Activated CD4-positive, alpha-beta T cell treated with anti-CD3 and anti-CD28 coated beads, Interleukin-2, amount 50 U/mL, for 48 hours (primary cell): ENCODE results near the gene ZP4.

ENCODE experiments used
- DNase-seq, 2 experiments: peaks; one replicate each; pipeline ENCODE4 v3.0.0-alpha.2; 2020

ZP4 gene

GRCh38 chr1:237890822-237891221, at the start of gene ZP4:
Gene ZP4 (minus strand): TSS chr1:237890922. CDS start chr1:237890635, 287 bp downstream.
- no peak for DNase-seq

GRCh38 chr1:237938553-237938952, 47.8 kb upstream of the ZP4 start:
- peak; percentile 0 to 4 for DNase-seq

- DNase-seq: no peak
Measured at GRCh38 chr1:237938068-237938467, 47.3 kb upstream of the ZP4 start.

GRCh38 chr1:237932816-237933215, 42.1 kb upstream of the ZP4 start:
- no peak for DNase-seq

GRCh38 chr1:237931581-237931980, 40.9 kb upstream of the ZP4 start:
- no peak for DNase-seq

GRCh38 chr1:237927198-237927597, 36.5 kb upstream of the ZP4 start:
- no peak for DNase-seq

- no peak for DNase-seq
Measured at GRCh38 chr1:237921306-237921705, 30.6 kb upstream of the ZP4 start.

- DNase-seq: no peak
Measured at GRCh38 chr1:237913345-237913744, 22.6 kb upstream of the ZP4 start.

- DNase-seq: no peak
Measured at GRCh38 chr1:237911911-237912310, 21.2 kb upstream of the ZP4 start.

GRCh38 chr1:237910834-237911233, 20.1 kb upstream of the ZP4 start:
- DNase-seq: no peak

GRCh38 chr1:237903961-237904360, 13.2 kb upstream of the ZP4 start:
- DNase-seq: no peak

- DNase-seq: no peak
Measured at GRCh38 chr1:237902960-237903743, 12.4 kb upstream of the ZP4 start.

- DNase-seq: no peak
Measured at GRCh38 chr1:237901299-237901934, 10.7 kb upstream of the ZP4 start.

- no peak for DNase-seq
Measured at GRCh38 chr1:237895630-237896029, 4.9 kb upstream of the ZP4 start.

GRCh38 chr1:237894131-237894530, 3.4 kb upstream of the ZP4 start:
- no peak for DNase-seq

- no peak for DNase-seq
Measured at GRCh38 chr1:237891979-237892378, 1.3 kb upstream of the ZP4 start.

GRCh38 chr1:237891266-237891665, 544 bp upstream of the ZP4 start:
- no peak for DNase-seq

- DNase-seq: no peak
Measured at GRCh38 chr1:237890416-237890815, 306 bp downstream of the ZP4 start.

- no peak for DNase-seq
Measured at GRCh38 chr1:237888143-237888542, 2.6 kb downstream of the ZP4 start.

- DNase-seq: no peak
Measured at GRCh38 chr1:237887542-237887941, 3.2 kb downstream of the ZP4 start.

GRCh38 chr1:237884237-237884636, 6.5 kb downstream of the ZP4 start:
- DNase-seq: no peak

- DNase-seq: no peak
Measured at GRCh38 chr1:237879195-237879594, 11.5 kb downstream of the ZP4 start.

GRCh38 chr1:237878406-237878805, 12.3 kb downstream of the ZP4 start:
- no peak for DNase-seq

GRCh38 chr1:237877631-237878030, 13.1 kb downstream of the ZP4 start:
- DNase-seq: no peak

GRCh38 chr1:237875291-237875690, 15.4 kb downstream of the ZP4 start:
- no peak for DNase-seq
